ENCODE results near the gene GABRQ.
"Not testable (repeated sequence)": the region's sequence is repeated elsewhere in the genome, so short reads cannot be mapped to it uniquely, and the experiment has no call there.

The GABRQ gene

DNA sequence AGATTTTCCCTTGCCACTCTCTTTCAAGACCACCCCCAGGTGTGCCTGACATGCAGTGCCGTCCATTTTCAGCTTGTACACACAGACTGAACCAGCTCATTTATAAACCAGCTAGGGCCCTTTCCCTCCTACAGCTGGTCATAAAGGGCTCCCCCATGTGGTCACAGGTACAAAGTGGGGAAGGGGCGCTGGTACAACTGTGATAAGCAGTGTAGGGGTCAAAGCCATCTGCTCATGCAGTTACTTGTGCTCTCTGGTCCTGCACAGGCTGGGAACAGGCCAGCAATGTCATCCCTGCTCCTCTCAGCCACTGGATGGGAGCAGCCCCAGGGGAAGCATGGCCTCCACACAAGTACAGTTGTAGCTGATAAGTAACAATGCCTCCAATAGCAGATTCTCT, 20.6 kb downstream of the GABRQ start:
- no peak for DNase-seq (ENCODE audit: low spot score)

DNA sequence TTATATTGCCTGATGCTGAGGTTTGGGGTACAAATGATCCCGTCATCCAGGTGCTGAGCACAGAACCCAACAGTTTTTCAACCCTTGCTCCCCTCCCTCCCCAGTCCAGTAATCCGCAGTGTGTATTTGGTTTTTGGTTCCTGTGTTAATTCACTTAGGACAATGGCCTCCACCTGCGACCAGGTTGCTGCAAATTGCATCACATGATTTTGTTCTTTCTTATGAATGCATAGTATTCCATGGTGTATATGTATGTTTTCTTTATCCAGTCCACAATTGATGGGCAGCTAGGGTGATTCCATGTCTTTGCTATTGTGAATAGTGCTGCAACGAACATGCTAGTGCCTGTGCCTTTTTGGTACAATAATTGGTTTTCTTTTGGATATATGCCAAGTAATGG, 25.4 kb downstream of the GABRQ start:
- DNase-seq (ENCODE audit: low spot score), result no peak

DNA sequence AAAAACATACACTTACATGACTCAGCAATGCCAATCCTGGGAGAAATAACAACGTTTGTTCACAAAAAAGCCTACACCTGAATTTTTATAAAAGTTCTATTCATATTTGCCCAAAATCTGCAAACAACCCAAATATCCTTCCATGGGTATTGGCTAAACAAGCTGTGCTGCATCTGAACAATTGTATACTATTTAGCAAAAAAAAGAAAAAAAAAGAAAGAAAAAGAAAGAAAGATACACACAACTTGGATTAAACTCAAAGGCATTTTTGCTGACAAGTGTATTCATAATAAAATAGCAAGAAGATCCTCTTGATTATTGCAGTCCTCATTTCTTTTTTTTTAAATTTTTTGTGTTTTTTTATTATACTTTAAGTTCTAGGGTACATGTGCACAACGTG, 36.4 kb downstream of the GABRQ start:
- no peak for DNase-seq (ENCODE audit: low spot score)

DNA sequence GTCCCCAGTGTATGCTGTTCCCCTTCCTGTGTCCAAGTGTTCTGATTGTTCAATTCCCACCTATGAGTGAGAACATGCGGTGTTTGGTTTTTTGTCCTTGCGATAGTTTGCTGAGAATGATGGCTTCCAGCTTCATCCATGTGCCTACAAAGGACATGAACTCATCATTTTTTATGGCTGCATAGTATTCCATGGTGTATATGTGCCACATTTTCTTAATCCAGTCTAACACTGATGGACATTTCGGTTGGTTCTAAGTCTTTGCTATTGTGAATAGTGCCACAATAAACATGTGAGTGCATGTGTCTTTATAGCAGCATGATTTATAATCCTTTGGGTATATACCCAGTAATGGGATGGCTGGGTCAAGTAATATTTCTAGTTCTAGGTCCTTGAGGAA, 37.0 kb downstream of the GABRQ start:
- not testable (repeated sequence) for DNase-seq (ENCODE audit: low spot score)

DNA sequence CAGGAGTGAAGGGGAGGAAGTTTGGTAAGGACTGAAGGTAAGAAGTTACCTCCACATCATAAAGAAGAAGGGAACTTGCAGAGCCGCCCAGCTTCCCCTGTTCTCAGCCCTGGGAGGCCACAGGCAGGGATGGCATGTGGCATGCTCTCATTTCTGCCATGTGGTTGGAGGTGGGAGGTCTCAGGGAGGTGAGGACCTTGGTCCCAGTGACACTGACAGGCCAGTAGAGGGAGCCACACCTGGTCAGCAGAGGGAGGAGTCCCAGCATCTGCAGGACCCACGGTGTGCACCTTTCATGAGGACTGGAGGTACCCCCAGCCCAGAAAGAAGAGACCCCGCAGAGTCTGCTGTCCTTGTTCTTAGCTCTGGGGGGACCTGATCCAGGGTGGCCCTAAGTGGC, 43.3 kb downstream of the GABRQ start:
- not testable (repeated sequence) for DNase-seq (ENCODE audit: low spot score)

DNA sequence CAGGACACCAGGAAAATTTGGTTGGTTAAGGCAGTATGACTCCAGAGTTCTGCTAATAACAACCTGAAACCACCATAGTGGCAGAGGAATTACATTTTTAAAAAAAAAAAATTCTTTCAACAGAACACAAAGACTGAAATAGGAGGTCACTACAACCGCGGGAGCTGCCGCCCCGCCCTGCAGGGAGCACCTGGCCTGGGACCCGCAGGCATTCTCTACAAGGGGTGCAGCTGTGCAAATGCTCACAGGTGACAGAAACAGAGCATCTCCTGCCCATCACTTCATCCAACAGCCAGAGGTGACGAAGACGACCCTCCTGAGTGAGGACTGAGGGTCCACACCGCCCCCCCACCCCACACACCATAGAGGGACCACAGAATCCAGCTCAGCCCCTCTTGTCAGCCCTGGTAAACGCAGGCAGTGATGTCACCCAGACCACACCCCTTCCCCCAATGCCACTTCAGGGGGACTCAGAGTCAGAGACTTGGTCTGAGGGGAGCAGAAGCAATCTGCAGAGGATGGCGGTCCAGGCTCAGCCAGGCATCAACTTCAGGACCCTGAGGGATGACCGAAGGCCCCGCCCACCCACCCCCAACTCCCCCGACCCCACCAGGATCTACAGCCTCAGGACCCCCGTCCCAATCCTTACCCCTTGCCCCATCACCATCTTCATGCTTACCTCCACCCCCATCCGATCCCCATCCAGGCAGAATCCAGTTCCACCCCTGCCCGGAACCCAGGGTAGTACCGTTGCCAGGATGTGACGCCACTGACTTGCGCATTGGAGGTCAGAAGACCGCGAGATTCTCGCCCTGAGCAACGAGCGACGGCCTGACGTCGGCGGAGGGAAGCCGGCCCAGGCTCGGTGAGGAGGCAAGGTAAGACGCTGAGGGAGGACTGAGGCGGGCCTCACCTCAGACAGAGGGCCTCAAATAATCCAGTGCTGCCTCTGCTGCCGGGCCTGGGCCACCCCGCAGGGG, 60.5 kb downstream of the GABRQ start, which contains the start of gene MAGEA3:
MAGEA3 (plus strand) TSS at position 843 of the 980 bp plus-strand sequence. CDS start 2,039 bp downstream, outside the sequence.
- DNase-seq (ENCODE audit: low spot score), result not testable (repeated sequence)

DNA sequence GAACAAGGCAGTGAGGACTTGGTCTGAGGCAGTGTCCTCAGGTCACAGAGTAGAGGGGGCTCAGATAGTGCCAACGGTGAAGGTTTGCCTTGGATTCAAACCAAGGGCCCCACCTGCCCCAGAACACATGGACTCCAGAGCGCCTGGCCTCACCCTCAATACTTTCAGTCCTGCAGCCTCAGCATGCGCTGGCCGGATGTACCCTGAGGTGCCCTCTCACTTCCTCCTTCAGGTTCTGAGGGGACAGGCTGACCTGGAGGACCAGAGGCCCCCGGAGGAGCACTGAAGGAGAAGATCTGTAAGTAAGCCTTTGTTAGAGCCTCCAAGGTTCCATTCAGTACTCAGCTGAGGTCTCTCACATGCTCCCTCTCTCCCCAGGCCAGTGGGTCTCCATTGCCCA, 62.7 kb downstream of the GABRQ start:
- not testable (repeated sequence) for DNase-seq (ENCODE audit: low spot score)

DNA sequence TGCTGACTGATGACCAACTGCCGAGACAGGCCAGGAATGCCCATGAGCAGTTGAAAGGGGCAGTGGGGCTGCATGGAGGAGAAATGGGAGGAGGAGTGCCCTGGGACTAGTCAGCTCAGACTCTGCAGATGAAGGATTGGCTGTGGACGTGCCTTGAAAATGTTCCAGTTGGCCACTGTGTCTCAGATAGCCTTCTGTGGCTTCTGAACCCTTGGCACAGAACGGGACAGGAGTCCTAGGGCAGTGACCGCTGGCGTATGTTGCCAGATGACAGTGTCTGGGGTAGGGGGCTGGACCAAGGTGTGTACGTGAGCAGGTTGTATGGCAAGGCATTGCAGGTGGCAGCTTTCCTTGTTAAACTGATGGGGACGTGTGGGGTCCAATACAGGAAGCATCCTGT, 68.8 kb downstream of the GABRQ start:
- DNase-seq (ENCODE audit: low spot score), result not testable (repeated sequence)

All from COLO829 (cell line).